Testis (tissue), 3 donors: ENCODE data around the gene SIX4. TPM values are rescaled to one million over a fixed set of nuclear protein-coding genes. Genes with fewer than 3 reads are reported as not detected.

Experiments
- DNase-seq: peaks from one replicate; pipeline ENCODE4 v3.0.0-alpha.2; 2019
- H3K27ac ChIP-seq, 2 donors: fragments of 200-600 bp; sonication (generic); one replicate each; pipeline ENCODE4 v1.5.1; 2019
- H3K27me3 ChIP-seq: fragments of 200-600 bp; sonication (generic); one replicate; pipeline ENCODE4 v1.5.1; 2019
- H3K36me3 ChIP-seq: fragments of 200-600 bp; sonication (generic); one replicate; pipeline ENCODE4 v1.5.1; 2017; ENCODE audit warnings: low read depth; ENCODE audit errors: missing control alignments
- H3K4me1 ChIP-seq: fragments of 200-600 bp; sonication (generic); one replicate; pipeline ENCODE4 v1.5.1; 2019
- H3K4me3 ChIP-seq, 2 donors: fragments of 200-600 bp; sonication (generic); one replicate each; pipeline ENCODE4 v1.5.1; 2017 to 2019
- H3K9me3 ChIP-seq: fragments of 200-600 bp; sonication (generic); one replicate; pipeline ENCODE4 v1.5.1; 2017
- POLR2A ChIP-seq: fragments of 450-650 bp; IDR thresholded peaks from one replicate; pipeline ENCODE4 v1.6.1; 2017; ENCODE audit warnings: antibody characterized with exemption, mild to moderate bottlenecking, moderate library complexity
- WGBS, 2 donors: methylation state at CpG; one replicate each; pipeline ENCODE4 v1.1.5; 2018; 5-methylcytosine and 5-hydroxymethylcytosine counted together
- intact Hi-C: fragments of 100-400 bp; cut with DNase I; formaldehyde crosslinking; loops from one replicate; pipeline ENCODE4 v1.15.1; 2023; ENCODE audit warnings: low total_unique reads
- polyA plus RNA-seq: library from polyadenylated mRNA; stranded (reverse); fragments of 350-450 nt; fragmentation: Illumina TruSeq; extraction: RNeasy Lipid Tissue Mini Kit (QIAGEN cat#74804); gene quantifications from one replicate; pipeline ENCODE4 v1.2.3, GENCODE V29; 2014; ENCODE audit warnings: low read depth, low replicate concordance; ENCODE audit not compliant: insufficient read depth
- total RNA-seq, 2 donors: library from RNA; depleted of rRNA; stranded (reverse); fragments of >200 nt; gene quantifications; one replicate each; pipeline ENCODE4 v1.2.3, GENCODE V29; 2016
- TF ChIP-seq, protein P1 (sequence below), 3 experiments: fragments of 450-650 bp in 2 of 3; fragments of 200-600 bp in 1 of 3; sonication (generic) in 1 of 3; IDR thresholded peaks; one replicate each; pipeline ENCODE4 v1.5.1; 2016 to 2019; ENCODE audit warnings: antibody characterized with exemption in 3 of 3, mild to moderate bottlenecking in 2 of 3, moderate library complexity in 1 of 3

Gene SIX4
- total and polyA plus RNA-seq, 3 donors from 2014 or later, result 1.6 to 3.4 (median 2.0) TPM

DNA sequence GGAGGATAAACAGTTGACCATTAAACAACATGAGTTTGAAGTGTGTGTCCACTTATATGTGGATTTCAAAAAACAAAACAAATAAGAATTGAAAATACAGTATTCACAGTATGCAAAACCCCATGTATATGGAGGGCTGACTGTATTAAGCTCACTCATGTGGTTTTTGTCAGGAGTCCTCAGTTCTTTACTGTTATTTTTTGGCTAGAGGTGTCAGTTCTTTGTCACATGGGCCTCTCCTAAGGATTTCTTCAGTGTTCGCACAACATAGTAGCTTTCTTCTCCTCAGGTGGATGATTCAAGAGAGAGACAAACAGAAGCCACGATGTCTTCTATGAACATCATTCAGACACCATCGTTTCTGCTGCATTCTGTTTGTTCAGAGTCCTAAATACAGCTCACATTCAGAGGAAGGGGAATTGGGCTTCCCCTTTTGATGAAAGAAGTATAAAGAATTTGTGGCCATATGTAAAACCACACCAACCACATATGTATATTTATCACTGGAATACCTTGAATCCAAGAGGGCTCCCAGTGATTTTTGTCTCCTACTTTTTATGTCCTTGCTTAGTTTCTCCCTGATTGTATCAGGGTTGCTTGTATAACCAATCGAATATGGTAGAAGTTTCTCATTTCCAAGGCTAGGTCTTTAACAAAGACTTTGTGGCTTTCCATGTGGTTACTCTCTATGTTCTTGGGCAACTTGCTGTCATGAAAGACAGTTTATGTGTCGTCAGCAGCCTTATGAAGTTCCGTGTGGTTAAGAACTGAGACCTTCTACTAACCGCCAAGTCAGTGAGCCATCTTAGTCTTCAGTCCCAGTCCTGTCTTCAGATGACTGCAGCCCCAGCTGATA lies 29.3 kb upstream of the SIX4 start:
- H3K27me3 ChIP-seq, result no peaks in the 10 kb centered on the region
- H3K4me1 ChIP-seq, result no peaks in the 10 kb centered on the region
- H3K27ac ChIP-seq, result no peak overlapping the region
- H3K36me3 ChIP-seq, result no peaks in the 10 kb centered on the region
- intact Hi-C loops, result no loop called here
- H3K9me3 ChIP-seq, result no peaks in the 10 kb centered on the region
- WGBS, 2 donors, result 88 to 91% methylated on average over 7 of the region's 7 CpGs
- TF ChIP-seq POLR2A, result no peak
- TF ChIP-seq, protein P1, sequence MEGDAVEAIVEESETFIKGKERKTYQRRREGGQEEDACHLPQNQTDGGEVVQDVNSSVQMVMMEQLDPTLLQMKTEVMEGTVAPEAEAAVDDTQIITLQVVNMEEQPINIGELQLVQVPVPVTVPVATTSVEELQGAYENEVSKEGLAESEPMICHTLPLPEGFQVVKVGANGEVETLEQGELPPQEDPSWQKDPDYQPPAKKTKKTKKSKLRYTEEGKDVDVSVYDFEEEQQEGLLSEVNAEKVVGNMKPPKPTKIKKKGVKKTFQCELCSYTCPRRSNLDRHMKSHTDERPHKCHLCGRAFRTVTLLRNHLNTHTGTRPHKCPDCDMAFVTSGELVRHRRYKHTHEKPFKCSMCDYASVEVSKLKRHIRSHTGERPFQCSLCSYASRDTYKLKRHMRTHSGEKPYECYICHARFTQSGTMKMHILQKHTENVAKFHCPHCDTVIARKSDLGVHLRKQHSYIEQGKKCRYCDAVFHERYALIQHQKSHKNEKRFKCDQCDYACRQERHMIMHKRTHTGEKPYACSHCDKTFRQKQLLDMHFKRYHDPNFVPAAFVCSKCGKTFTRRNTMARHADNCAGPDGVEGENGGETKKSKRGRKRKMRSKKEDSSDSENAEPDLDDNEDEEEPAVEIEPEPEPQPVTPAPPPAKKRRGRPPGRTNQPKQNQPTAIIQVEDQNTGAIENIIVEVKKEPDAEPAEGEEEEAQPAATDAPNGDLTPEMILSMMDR (IDR thresholded peaks at IDR 0.05), result no peak
- DNase-seq, result no peak
- no peak overlapping the region for H3K4me3 ChIP-seq

DNA sequence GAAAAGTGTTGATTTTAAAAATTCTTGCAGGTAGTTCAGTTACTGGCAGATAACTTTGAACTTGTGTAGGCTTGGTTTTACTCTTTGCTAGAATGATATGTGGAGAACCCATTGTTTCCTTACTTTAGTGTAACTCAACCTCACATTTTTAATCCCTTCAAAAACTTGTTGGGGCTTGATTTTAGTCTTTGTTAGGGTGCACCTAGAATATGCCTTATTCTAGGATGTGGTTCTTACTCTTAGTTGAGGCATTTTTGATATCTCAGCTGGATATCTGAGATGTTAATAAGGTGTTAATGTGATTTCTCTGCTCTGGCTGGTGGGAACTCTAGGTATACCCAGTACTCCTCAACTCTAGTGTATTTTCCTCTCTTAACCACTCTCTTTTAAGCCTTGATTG lies 20.4 kb upstream of the SIX4 start:
- Histone ChIP-seq H3K4me3 (no peak overlapping the region), H3K27ac (no peak overlapping the region), H3K4me1 (no peaks in the 10 kb centered on the region), H3K27me3 (no peaks in the 10 kb centered on the region), H3K36me3 (no peaks in the 10 kb centered on the region), H3K9me3 (no peaks in the 10 kb centered on the region)
- no peak for DNase-seq
- intact Hi-C loops, result no loop called here
- TF ChIP-seq, protein P1 (IDR thresholded peaks at IDR 0.05), result no peak
- no peak for TF ChIP-seq POLR2A

DNA sequence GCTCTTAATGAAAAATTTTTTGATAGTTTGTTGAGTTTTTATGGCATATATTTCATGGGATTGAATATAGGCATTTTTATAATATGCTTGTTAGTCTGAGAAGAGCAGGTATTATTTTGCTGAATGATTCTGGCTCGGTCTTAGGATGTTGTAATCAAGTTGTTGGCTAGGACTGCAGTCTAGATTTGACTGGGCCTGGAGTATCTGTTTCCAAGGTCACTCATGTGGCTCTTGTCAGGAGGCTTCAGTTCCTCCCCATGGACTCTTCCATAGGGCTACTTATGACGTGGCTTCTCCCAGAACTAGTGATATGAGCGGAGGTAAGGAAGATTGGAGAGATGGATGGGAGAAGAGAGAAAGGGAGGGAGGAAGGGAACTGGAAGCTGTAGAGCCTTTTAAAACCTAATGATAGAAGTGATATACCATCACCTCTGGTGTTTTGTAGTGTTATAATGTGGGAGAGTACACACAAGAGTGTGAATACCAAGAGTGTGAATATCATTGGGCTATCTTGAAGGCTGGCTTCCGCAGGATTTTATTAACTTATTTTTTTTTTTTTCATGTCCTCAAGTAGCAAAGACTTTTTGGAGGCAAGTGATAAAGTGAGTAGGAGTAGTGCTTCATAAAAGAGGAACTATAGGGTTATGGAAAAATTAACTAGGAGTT lies 14.8 kb upstream of the SIX4 start:
- Histone ChIP-seq H3K36me3 (no peaks in the 10 kb centered on the region), H3K4me3 (no peak overlapping the region), H3K9me3 (no peaks in the 10 kb centered on the region), H3K4me1 (peaks cover 15% of the 10 kb centered on the region), H3K27me3 (no peaks in the 10 kb centered on the region), H3K27ac (peak overlapping the region in 1 of 2 donors; percentile 3)
- DNase-seq, result peak; percentile 73
- WGBS, 2 donors, result 46 to 56% methylated on average over 4 of the region's 4 CpGs
- no peak for TF ChIP-seq POLR2A
- TF ChIP-seq, protein P1 (IDR thresholded peaks at IDR 0.05), result no peak
- intact Hi-C loops, result no loop called here

DNA sequence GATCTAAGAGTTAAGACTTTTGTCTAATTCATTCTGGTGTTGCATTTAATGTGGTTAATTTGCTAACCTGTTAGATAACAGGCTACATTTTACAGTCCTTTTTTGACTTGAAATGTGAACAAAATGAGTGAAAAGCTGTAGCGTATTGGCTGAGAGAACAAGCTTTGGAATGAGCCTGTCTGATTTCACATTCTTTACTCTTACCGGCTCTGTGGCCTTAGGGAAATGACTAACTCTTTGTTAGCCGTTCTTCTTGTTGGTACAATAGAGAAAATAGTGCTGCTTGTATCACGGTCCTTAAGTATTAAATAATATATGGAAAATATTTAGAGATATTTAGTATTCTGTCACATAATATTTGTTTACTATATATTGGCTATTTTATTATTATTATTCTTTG lies 12.3 kb upstream of the SIX4 start:
- Histone ChIP-seq H3K27ac (no peak overlapping the region), H3K9me3 (no peaks in the 10 kb centered on the region), H3K27me3 (no peaks in the 10 kb centered on the region), H3K36me3 (no peaks in the 10 kb centered on the region), H3K4me1 (peaks cover 15% of the 10 kb centered on the region), H3K4me3 (no peak overlapping the region)
- DNase-seq, result no peak
- TF ChIP-seq POLR2A, result no peak
- TF ChIP-seq, protein P1 (IDR thresholded peaks at IDR 0.05), result no peak
- intact Hi-C loops, result no loop called here
- WGBS, 2 donors, result 32 to 38% methylated on average over 4 of the region's 4 CpGs
